DOHH2 (cell line): ENCODE results near the gene CEBPE.

Experiments
- CTCF ChIP-seq: fragments of 200-600 bp; sonication (generic); IDR thresholded peaks from one replicate; pipeline ENCODE4 v1.5.1; 2014; ENCODE audit warnings: antibody characterized with exemption, mild to moderate bottlenecking, low read depth, low read length; ENCODE audit not compliant: poor library complexity, severe bottlenecking
- EZH2phosphoT487 ChIP-seq: fragments of 200-600 bp; sonication (generic); IDR thresholded peaks from 2 replicates; pipeline ENCODE4 v1.6.1; 2017; ENCODE audit warnings: borderline replicate concordance, mild to moderate bottlenecking, antibody characterized with exemption, low read length, moderate library complexity, mixed read lengths

DNA sequence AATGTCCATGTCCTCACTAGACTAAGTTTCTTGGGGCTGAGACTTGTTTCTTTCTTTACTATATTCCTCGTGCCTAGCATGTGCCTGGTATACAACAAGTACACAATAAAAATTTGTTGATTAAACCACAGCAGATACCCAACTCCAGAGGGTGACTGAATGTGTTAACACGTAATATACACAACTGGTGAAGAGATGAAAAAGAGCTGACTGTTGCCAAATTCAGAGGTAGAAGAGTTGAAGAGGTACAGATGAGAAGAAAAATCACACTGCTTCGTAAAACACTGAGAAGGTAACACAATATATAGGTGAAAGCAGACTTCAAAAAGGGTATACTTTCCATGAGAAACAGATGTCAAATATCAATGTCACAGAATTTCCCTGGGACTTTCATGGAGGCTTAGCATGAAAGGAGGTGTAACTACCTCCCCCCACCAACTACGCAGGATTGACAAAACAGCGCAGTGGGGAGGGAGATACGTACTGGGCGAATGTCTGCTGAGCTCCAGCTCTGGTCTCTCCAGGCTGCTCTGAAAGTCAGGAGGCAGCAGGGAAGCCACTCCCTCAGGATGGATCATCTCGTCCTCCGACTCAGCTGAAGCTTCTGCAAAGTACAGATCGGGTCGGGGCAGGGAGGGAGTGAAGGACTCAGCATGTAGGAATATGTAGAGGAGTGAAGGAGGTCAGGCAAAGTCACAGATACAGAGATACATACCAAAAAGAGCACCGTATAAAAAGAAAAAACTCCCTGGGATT, 29.4 kb downstream of the CEBPE start:
- TF ChIP-seq CTCF (no peak), EZH2phosphoT487 (no peak)
